ENCODE measurements around the gene HTT-AS.
A peak's percentile ranks its signal among the peaks of the same experiment; 100 is the strongest.

Gene HTT-AS

GRCh38 chr4:3087115-3087797 is 12.9 kb upstream of the HTT-AS start:
- no peak for DNase-seq

GRCh38 chr4:3085948-3086670 is 11.8 kb upstream of the HTT-AS start:
- no peak for DNase-seq

GRCh38 chr4:3083732-3084131 is 9.4 kb upstream of the HTT-AS start:
- DNase-seq = no peak

- no peak for DNase-seq
These were observed 8.7 kb upstream of the HTT-AS start for GRCh38 chr4:3082925-3083515.

- DNase-seq = no peak
These were observed 5.4 kb upstream of the HTT-AS start for GRCh38 chr4:3079694-3080123.

- DNase-seq = no peak
These were observed 3.5 kb upstream of the HTT-AS start for GRCh38 chr4:3077796-3078195.

GRCh38 chr4:3075652-3075981 is 1.3 kb upstream of the HTT-AS start:
- no peak for DNase-seq

GRCh38 chr4:3074846-3075651 is 711 bp upstream of the HTT-AS start:
- DNase-seq = peak; percentile 49

GRCh38 chr4:3073158-3074077 is 920 bp downstream of the HTT-AS start:
- no peak for DNase-seq

- no peak for DNase-seq
These were observed 2.5 kb downstream of the HTT-AS start for GRCh38 chr4:3071811-3072210.

- no peak for DNase-seq
These were observed 3.4 kb downstream of the HTT-AS start for GRCh38 chr4:3070709-3071500.

- no peak for DNase-seq
These were observed 4.6 kb downstream of the HTT-AS start for GRCh38 chr4:3069661-3070199.

- DNase-seq = no peak
These were observed 6.8 kb downstream of the HTT-AS start for GRCh38 chr4:3067473-3068001.

GRCh38 chr4:3066836-3067400 is 7.4 kb downstream of the HTT-AS start:
- no peak for DNase-seq

GRCh38 chr4:3065551-3065950 is 8.8 kb downstream of the HTT-AS start:
- no peak for DNase-seq

GRCh38 chr4:3062471-3062870 is 11.9 kb downstream of the HTT-AS start:
- no peak for DNase-seq

- no peak for DNase-seq
These were observed 13.4 kb downstream of the HTT-AS start for GRCh38 chr4:3060946-3061345.

GRCh38 chr4:3059943-3060342 is 14.4 kb downstream of the HTT-AS start:
- DNase-seq = no peak

GRCh38 chr4:3054169-3054759 is 20.1 kb downstream of the HTT-AS start:
- DNase-seq = no peak
